ENCODE results near the gene TCF3. TPM values are rescaled to one million over a fixed set of nuclear protein-coding genes. Genes with fewer than 3 reads are reported as not detected.

Gene TCF3
- total RNA-seq, 6 experiments from 2014 or later = 74.9 to 102 (median 82.0) TPM

GRCh38 chr19:1591421-1592023 is 60.9 kb downstream of the TCF3 start:
- H3K27ac Mint-ChIP-seq = peak overlapping the region; percentile 84
- peak overlapping the region; percentile 95 for H3K4me3 Mint-ChIP-seq
- no peak; the same call in 1 of the 2 replicates for TF ChIP-seq CTCF (IDR thresholded peaks at IDR 0.05)
- DNase-seq = no peak
- peaks cover 8% of the 10 kb centered on the region; the same call in 1 of the 2 replicates for H3K36me3 Mint-ChIP-seq (ENCODE audit: low read depth)
- peaks cover 5% of the 10 kb centered on the region for H3K27me3 Mint-ChIP-seq (ENCODE audit: insufficient read depth)
- no peaks in the 10 kb centered on the region for H3K9me3 Mint-ChIP-seq
- peaks cover 28% of the 10 kb centered on the region for H3K4me1 Mint-ChIP-seq (ENCODE audit: low read depth)

- peak; percentile 27; the same call in 1 of the 2 replicates for TF ChIP-seq CTCF (IDR thresholded peaks at IDR 0.05)
- H3K36me3 Mint-ChIP-seq (ENCODE audit: low read depth) = peaks cover 13% of the 10 kb centered on the region; the same call in 1 of the 2 replicates
- no peaks in the 10 kb centered on the region for H3K9me3 Mint-ChIP-seq
- H3K27ac Mint-ChIP-seq = peak overlapping the region; percentile 84
- DNase-seq = no peak
- peaks cover 5% of the 10 kb centered on the region for H3K27me3 Mint-ChIP-seq (ENCODE audit: insufficient read depth)
- peak overlapping the region; percentile 95 for H3K4me3 Mint-ChIP-seq
- peaks cover 28% of the 10 kb centered on the region for H3K4me1 Mint-ChIP-seq (ENCODE audit: low read depth)
Measured at GRCh38 chr19:1590641-1591397, 61.6 kb downstream of the TCF3 start.

- Mint-ChIP-seq H3K27me3 (ENCODE audit: insufficient read depth) (peaks cover 3% of the 10 kb centered on the region), H3K4me3 (no peak overlapping the region; the same call in 1 of the 2 replicates), H3K9me3 (no peaks in the 10 kb centered on the region), H3K4me1 (ENCODE audit: low read depth) (peaks cover 28% of the 10 kb centered on the region), H3K36me3 (ENCODE audit: low read depth) (peaks cover 17% of the 10 kb centered on the region; the same call in 1 of the 2 replicates), H3K27ac (no peak overlapping the region; the same call in 1 of the 2 replicates)
- no peak for DNase-seq
- TF ChIP-seq CTCF (IDR thresholded peaks at IDR 0.05) = no peak
Measured at GRCh38 chr19:1587872-1588271, 64.5 kb downstream of the TCF3 start.

- TF ChIP-seq CTCF (IDR thresholded peaks at IDR 0.05) = no peak
- H3K9me3 Mint-ChIP-seq = no peaks in the 10 kb centered on the region
- no peak for DNase-seq
- peaks cover 17% of the 10 kb centered on the region; the same call in 1 of the 2 replicates for H3K36me3 Mint-ChIP-seq (ENCODE audit: low read depth)
- H3K27me3 Mint-ChIP-seq (ENCODE audit: insufficient read depth) = no peaks in the 10 kb centered on the region; the same call in 1 of the 2 replicates
- H3K27ac Mint-ChIP-seq = no peak overlapping the region
- no peak overlapping the region for H3K4me3 Mint-ChIP-seq
- peaks cover 16% of the 10 kb centered on the region for H3K4me1 Mint-ChIP-seq (ENCODE audit: low read depth)
Measured at GRCh38 chr19:1585243-1585580, 67.2 kb downstream of the TCF3 start.

GRCh38 chr19:1584500-1585242 is 67.7 kb downstream of the TCF3 start:
- Mint-ChIP-seq H3K4me1 (ENCODE audit: low read depth) (peaks cover 14% of the 10 kb centered on the region), H3K27ac (no peak overlapping the region), H3K4me3 (no peak overlapping the region), H3K9me3 (no peaks in the 10 kb centered on the region), H3K36me3 (ENCODE audit: low read depth) (peaks cover 19% of the 10 kb centered on the region; the same call in 1 of the 2 replicates), H3K27me3 (ENCODE audit: insufficient read depth) (no peaks in the 10 kb centered on the region; the same call in 1 of the 2 replicates)
- no peak for TF ChIP-seq CTCF (IDR thresholded peaks at IDR 0.05)
- no peak for DNase-seq
